Left ventricle myocardium superior (tissue), 1 donor: ENCODE data around the gene COL6A1. TPM values are rescaled to one million over a fixed set of nuclear protein-coding genes. Genes with fewer than 3 reads are reported as not detected.
"Not testable (repeated sequence)": the region's sequence is repeated elsewhere in the genome, so short reads cannot be mapped to it uniquely, and the experiment has no call there.

Experiments used
- ATAC-seq: fragments of 200-7000 bp; cut with Tn5 transposase; one replicate; pipeline ENCODE4 v1.9.1; 2020; ENCODE audit warnings: mild to moderate bottlenecking, moderate library complexity
- DNase-seq: peaks from one replicate; pipeline ENCODE4 v3.0.0-alpha.2; 2020
- intact Hi-C: fragments of 100-400 bp; cut with micrococcal nuclease; formaldehyde crosslinking; loops from one replicate; pipeline ENCODE4 v1.11.0; 2022
- total RNA-seq: library from RNA; stranded (reverse); fragmentation: NEBNext Ultra II Directional; extraction: Animal tissue kit (Norgen Biotek cat#: 25700); gene quantifications from one replicate; pipeline ENCODE4 v1.2.1, GENCODE V29; 2021
- donor health status: DM: no; HTN: yes; CAD: no; lungs with severe emphysema.

COL6A1 gene
- total RNA-seq, 1 donor from 2014 or later = 188 TPM

- peak; percentile 79 for DNase-seq
- ATAC-seq = peak; percentile 77
- intact Hi-C loops = no loop called here
Observed at GRCh38 chr21:46035809-46036695, 54.5 kb downstream of the COL6A1 start.

DNA sequence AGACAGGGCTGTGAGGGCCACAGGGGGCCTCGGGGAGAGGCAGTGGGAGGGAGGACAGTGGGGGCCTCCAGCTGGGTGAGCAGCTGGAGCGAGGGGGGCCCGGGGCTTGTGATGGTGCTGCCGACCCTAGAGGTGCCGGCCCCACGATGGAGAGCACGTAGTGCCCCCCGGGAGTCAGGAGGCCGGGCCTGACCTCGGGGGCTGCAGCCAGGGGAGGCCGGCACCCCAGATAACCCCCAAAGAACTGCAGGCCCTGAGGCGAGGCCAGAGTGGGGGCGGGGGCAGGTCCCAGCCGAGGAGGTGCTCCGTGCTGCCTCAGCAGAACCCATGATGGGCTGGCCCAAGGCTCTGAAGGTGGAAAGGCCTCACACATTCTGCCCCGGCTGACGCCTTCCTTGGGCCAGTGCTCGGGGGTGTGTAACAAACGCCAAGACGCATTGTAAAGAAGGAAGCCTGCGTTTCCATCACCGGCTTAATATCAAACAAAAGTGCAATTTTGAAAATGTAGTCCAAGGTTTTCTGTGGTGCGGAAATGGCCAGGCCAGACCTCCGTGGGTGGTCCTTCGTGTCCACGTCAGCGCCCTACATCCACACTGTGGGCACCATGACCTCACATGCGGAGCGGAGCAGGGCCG lies 55.2 kb downstream of the COL6A1 start:
- DNase-seq = peak; percentile 48
- intact Hi-C loops = no loop called here
- ATAC-seq = peak; percentile 20

DNA sequence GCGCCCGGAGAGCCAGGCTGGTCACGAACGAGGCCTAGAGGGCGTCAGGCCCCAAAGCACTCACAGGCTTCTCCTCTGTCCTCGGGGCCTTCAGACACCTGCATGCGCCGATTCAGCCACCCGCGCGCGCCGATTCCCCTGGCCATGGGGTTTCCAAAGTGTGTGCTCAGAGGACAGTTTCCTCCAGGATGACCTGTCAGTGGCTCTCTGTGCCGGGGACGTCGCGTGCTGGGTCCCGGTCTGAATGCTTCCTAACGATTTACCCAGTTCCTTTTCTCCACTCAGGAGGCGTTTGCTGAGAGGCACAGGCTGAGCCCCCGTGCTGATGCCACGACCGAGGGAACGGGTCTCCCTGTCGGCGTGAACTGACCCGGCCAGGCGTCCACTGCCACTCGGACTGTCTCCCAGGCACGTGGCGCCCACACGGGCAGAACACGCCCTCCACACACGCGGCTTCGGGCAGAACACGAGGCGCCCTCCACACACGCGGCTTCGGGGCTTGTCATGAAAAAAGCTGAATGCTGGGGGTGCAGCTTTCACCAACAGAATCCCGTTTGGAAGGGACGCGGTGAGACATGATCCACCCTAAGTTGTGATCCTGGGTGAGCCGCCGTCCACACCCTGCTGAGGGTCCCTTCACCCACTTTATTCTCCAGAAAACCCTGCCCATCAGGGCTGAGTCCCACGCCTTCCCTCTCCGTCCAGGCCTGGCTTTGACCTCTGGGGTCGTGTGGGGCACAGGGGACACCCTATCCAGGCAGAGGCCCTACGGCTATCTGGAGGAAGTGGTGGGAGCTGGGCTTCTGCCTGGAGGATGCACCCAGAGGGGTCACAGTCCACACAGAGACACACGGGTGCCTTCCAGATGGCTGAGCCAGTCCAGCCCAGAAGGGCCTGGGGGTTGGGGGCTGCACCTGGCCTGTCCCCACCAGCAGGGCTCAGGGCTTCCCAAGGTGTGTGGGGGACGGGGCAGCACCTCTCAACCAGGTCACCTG lies 56.1 kb downstream of the COL6A1 start:
- intact Hi-C loops = no loop called here
- ATAC-seq (no peak), DNase-seq (peak; percentile 28)

DNA sequence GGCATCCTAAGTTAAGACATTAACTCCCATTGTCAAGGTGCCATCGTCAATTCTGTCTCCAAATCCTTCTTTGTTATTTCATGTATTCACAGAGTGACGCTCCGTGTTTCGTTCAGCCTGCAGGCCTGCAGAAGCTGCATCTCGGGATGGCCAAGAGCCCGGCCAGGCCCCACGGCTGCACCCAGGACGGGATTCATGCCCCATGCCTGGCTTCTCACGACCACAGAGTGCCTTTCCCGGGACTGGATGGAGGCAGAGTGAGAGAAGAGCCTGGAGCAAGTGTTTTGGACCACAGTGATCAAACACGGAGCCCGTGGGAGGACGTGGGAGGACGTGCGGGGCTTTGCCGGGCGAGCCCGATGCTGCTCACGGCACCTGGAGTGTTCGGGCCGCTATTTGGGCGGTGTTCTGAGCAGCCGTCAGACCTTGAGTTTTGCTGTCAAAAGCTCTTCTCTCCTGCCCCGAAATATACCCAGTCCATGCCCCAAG lies 56.8 kb downstream of the COL6A1 start:
- DNase-seq (no peak), ATAC-seq (peak; percentile 1)

DNA sequence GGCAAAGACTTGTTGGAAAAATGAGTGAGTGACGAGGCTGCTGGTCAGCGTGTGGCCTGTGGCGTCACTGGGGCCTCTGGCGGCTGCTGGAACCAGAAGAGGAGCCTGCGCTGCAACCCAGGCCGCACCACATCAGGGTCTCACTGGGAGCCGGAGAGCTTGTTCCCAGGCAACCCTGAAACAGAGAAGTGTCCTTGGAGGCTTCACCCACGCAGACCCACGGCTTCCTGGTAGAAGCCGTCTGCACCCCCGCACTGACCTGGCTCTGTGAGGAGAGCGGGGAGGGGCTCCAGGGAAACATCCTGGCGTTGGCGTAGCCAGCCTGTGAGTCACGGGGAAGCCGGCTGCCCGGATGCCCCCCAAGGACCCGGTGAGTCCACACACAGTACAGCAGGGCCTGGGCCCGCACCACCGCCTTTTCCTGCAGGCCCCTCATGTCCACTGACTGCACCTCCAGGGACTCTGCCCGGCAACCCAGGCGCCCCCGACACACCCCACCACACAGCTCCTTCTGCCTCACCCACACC lies 57.4 kb downstream of the COL6A1 start:
- ATAC-seq (peak; percentile 80), DNase-seq (peak; percentile 85)
- intact Hi-C loops = no loop called here

More for the DNA sequence above, 56.8 kb downstream of the COL6A1 start:
- intact Hi-C loops = no loop called here

- no peak for DNase-seq
- intact Hi-C loops = no loop called here
- ATAC-seq = no peak
Observed at GRCh38 chr21:46039891-46040660, 58.5 kb downstream of the COL6A1 start.

- no peak for DNase-seq
- intact Hi-C loops = no loop called here
- no peak for ATAC-seq
Observed at GRCh38 chr21:46040707-46041106, 59.1 kb downstream of the COL6A1 start.

GRCh38 chr21:46041183-46041582 lies 59.6 kb downstream of the COL6A1 start:
- no peak for DNase-seq

DNA sequence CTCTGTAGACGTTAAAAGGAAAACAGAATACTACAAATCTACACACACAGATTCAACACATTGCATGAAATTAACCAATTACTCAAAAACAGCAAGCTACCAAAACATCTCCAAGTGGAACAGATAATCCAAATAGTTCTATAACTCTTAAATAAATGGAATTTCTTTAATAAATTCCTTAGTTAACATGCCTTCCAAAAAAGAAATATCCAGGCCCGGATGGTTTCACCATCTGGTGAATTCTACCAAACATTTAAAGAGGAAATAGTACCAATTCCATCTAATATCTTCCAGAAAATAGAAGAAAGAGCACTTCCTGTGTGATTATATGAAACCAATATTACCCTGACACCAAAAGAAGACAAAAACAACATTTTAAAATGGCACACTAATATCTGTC lies 63.6 kb downstream of the COL6A1 start:
- DNase-seq (no peak), ATAC-seq (no peak)
- intact Hi-C loops = no loop called here

More at GRCh38 chr21:46041183-46041582, 59.6 kb downstream of the COL6A1 start:
- no peak for ATAC-seq
- intact Hi-C loops = no loop called here

- peak; percentile 22 for DNase-seq
- intact Hi-C loops = no loop called here
- no peak for ATAC-seq
Observed at GRCh38 chr21:46046471-46046870, 64.9 kb downstream of the COL6A1 start.

- DNase-seq, ATAC-seq, intact Hi-C loops: not testable (repeated sequence)
Observed at GRCh38 chr21:46046906-46047305, 65.3 kb downstream of the COL6A1 start.

DNA sequence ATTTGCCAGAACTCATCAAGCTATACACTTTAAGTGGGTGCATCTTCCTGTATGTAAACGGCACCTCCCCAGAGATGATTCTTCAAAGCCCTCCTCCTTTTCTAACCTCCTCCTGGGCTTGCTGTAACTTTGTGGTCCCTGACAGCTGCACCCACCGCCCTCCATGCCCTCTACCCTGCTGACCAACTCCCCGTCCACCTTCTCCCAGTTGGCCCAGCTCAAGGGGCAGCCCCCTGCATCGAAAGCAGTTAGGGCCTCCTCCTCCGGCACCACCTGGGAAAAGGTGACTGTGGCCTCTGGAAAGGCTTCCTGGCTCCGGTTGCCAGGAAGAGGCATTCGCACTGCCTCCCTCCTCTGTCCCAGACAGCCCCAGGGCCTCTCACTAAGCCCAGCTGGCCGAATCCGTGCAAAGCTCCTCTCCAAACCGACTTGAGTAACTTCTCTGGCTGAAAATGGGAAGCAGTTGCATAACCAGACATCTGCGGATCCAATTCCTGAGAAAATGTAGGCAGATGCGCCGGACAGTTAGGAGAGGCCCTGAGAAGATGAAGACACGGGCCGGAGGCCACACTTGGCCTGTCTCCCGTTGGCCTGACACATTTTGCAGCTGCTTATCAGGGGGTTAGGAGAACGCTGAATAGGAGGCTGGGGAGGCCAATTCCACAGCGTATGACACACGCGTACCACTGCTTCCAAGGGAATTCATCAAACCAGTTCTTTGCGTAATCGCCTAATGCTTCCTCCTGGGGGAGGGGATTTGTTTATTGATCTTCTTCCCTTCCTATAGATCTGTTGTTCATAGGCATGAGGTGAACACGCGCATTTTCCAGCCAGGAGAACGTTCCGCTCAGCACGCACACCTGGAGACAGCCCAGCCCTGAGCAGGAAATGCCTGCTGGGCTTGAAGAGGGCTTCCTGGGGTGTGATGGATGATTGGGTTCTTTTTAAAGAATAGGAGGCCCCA lies 67.6 kb downstream of the COL6A1 start:
- intact Hi-C loops = no loop called here
- ATAC-seq (peak; percentile 97), DNase-seq (peak; percentile 91)

DNA sequence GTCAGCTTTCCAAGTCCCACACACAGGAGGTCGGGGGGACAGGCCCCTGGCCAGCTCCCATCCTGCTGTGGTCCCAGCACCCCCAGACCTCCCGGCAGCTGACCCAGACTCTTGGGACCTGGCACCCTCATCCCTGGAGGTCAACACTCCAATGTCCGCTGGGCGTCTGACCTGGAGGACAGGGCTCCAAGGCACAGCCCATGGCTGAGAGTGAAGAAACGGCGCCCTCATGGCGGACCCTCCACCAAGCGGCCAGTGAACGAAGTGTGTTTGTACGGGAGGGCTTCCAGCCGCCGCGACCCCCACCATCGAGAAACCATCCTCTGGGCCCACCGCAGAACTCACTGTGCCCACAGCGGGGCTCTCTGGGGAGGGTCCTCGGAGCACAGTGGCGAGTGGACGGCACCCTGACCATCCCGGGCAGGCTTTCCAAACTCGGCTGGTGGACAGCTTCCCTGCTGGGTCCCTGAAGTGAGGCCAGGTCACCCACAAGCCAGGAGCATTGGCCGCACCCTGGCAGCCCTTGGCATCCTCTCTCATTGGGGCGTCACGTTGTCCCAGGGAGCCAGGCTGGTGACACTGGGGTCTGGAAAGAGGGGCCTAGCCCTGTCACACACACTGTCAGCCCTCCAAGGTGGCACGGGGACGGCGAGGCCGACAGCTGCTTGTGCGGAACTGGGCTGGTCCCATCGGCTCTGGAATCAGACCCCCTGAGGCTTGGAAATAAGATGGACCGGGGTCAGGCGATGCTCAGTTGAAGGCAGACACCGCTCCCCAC lies 68.5 kb downstream of the COL6A1 start:
- no peak for DNase-seq
- no peak for ATAC-seq
- intact Hi-C loops = no loop called here

GRCh38 chr21:46050668-46051378 lies 69.3 kb downstream of the COL6A1 start:
- DNase-seq (no peak), ATAC-seq (no peak)
- intact Hi-C loops = no loop called here

GRCh38 chr21:46051379-46051770 lies 69.8 kb downstream of the COL6A1 start:
- DNase-seq = no peak
- no peak for ATAC-seq
- intact Hi-C loops = no loop called here
